GM19043 (cell line): ENCODE measurements around the gene CRABP1.

Source experiments
- ATAC-seq: cut with Tn5 transposase; IDR thresholded peaks from one replicate; pipeline ENCODE4 v1.9.1; 2021; ENCODE audit warnings: low read depth; ENCODE audit not compliant: unreplicated experiment

Gene CRABP1

DNA sequence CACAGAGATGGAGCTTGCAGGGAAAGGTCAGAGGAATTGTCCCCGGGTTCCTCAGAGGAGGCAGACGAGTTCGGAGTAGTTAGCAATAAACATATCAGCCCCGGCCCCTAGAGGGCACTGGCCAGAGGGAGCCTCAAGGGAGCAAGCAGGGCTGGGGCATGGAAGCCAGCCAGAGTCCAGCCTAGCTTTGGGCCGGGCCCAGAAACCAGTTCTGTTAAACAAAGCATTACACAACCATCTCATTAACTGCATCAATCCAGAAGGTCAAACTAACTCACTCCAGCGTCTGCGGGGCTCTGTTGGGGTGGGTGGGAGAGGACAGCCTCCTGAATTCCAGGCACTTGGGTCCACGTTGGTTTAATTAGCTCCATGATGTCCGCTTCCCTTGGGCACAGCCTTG is 56.8 kb downstream of the CRABP1 start:
- no peak for ATAC-seq

DNA sequence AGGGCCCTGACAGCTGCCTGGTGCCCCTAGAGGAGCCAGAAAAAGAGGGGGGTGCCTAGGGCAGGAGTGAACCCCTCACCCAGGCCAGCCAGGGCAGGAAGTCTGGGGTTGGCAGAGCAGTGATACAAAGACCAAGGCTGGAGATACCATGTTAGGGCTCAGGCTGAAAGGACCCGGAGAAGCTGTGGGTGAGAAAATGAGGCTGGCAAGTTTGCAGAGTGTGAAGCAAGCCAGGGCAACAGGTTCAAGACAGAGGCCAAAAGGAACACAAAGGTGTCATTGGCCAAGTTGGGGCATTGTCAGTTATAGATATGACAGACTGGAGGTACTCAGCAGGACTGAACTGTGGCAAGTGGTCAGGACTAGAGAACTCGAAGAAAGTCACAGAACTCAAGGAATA is 57.2 kb downstream of the CRABP1 start:
- no peak for ATAC-seq
